BLaER1 (cell line): Measurements from ENCODE around the gene CX3CL1.
"Not testable (repeated sequence)": the region's sequence is repeated elsewhere in the genome, so short reads cannot be mapped to it uniquely, and the experiment has no call there.

ENCODE experiments used
- H3K27ac ChIP-seq: shearing (Covaris generic); formaldehyde crosslinking; 2 replicates; pipeline ENCODE4 v1.8.1; 2022
- H3K27me3 ChIP-seq: shearing (Covaris generic); formaldehyde crosslinking; 2 replicates; pipeline ENCODE4 v1.8.1; 2022
- H3K36me3 ChIP-seq: shearing (Covaris generic); formaldehyde crosslinking; 2 replicates; pipeline ENCODE4 v1.8.1; 2022
- H3K4me1 ChIP-seq: shearing (Covaris generic); formaldehyde crosslinking; 2 replicates; pipeline ENCODE4 v1.8.1; 2022
- H3K4me2 ChIP-seq: shearing (Covaris generic); formaldehyde crosslinking; 2 replicates; pipeline ENCODE4 v1.8.1; 2022
- H3K4me3 ChIP-seq: shearing (Covaris generic); formaldehyde crosslinking; 2 replicates; pipeline ENCODE4 v1.8.1; 2022
- H3K9ac ChIP-seq: shearing (Covaris generic); formaldehyde crosslinking; 2 replicates; pipeline ENCODE4 v1.8.1; 2022
- H3K9me3 ChIP-seq: shearing (Covaris generic); formaldehyde crosslinking; 2 replicates; pipeline ENCODE4 v1.8.1; 2022
- H4K20me1 ChIP-seq: shearing (Covaris generic); formaldehyde crosslinking; 2 replicates; pipeline ENCODE4 v1.8.1; 2022
- Cebpa-rat ChIP-seq: shearing (Covaris generic); IDR thresholded peaks from 2 replicates; pipeline ENCODE4 v1.8.1; 2022

The CX3CL1 gene

DNA sequence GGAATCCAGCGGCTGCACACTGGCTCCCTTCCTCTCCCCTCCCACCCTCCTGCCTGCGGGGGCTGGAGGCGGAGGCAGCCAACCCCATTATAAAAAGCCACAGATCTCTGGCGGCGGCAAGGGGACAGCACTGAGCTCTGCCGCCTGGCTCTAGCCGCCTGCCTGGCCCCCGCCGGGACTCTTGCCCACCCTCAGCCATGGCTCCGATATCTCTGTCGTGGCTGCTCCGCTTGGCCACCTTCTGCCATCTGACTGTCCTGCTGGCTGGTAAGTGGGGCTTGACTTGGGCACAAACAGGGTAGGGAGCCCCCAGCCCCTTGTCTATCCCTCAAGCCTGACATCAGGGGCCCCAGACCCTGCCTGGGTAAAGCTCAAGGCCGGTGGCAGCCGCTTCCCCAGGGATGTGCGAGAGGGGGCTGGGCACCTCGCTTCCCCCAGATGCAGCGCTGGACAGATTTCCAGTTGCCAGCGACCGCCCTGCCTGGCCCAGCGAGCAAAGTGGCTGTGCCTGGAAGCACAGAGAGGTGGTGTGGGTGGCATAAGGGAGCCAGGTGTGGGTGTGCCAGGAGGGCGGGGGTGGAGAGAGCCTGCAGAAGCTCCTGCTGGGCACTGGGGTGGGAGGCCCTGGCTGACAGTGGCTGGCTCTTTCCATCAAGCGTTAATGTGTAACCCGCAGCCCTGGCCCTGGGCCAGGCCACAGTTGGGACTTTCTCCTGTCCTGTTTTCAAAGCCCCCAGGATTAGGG, at the start of gene CX3CL1:
CX3CL1 (plus strand) TSS at position 119 of the 745 bp plus-strand sequence; CDS start at position 198, 79 bp downstream.
- no peak for TF ChIP-seq Cebpa-rat
- Histone ChIP-seq H3K4me1 (peaks cover 16% of the 10 kb centered on the region), H3K36me3 (no peaks in the 10 kb centered on the region), H3K27ac (no peak within 1 kb of the TSS), H3K4me3 (no peak within 1 kb of the TSS), H3K27me3 (no peaks in the 10 kb centered on the region), H3K9me3 (no peaks in the 10 kb centered on the region), H4K20me1 (no peaks in the 10 kb centered on the region), H3K4me2 (peak within 1 kb of the TSS; percentile 30; the same call in 1 of the 2 replicates), H3K9ac (0 out of 2 replicates have a peak within 1 kb of the TSS, but pooled peaks have one; percentile 19)

GRCh38 chr16:57324749-57325148, 47.5 kb upstream of the CX3CL1 start:
- Histone ChIP-seq H3K4me1 (no peaks in the 10 kb centered on the region), H3K9me3 (peaks cover 5% of the 10 kb centered on the region; the same call in 1 of the 2 replicates), H3K4me3 (no peak overlapping the region), H3K27me3 (no peaks in the 10 kb centered on the region), H4K20me1 (no peaks in the 10 kb centered on the region), H3K4me2 (no peak overlapping the region), H3K9ac (no peak overlapping the region), H3K36me3 (no peaks in the 10 kb centered on the region), H3K27ac (no peak overlapping the region)
- TF ChIP-seq Cebpa-rat = no peak

DNA sequence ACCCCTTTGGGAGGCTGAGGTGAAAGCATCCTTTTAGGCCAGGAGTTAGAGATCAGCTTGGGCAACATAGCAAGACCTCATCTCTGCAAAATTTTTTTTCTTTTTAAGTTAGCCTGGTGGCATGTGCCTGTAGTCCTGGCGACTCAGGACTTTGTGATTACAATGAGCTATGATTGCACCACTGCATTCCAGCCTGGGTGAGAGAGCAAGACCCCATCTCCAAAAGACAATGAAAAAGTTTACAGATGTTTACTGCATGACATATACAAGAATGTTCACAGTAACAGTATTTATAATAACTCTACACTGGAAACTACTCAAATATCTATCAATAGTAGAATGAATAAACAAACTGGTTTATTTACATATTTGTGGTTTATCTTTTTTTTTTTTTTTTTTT, 46.8 kb upstream of the CX3CL1 start:
- no peaks in the 10 kb centered on the region for H4K20me1 ChIP-seq
- no peaks in the 10 kb centered on the region for H3K36me3 ChIP-seq
- no peak overlapping the region for H3K4me2 ChIP-seq
- no peak overlapping the region for H3K9ac ChIP-seq
- H3K4me1 ChIP-seq = no peaks in the 10 kb centered on the region
- no peak overlapping the region for H3K27ac ChIP-seq
- no peak overlapping the region for H3K4me3 ChIP-seq
- no peaks in the 10 kb centered on the region for H3K27me3 ChIP-seq
- H3K9me3 ChIP-seq = peaks cover 5% of the 10 kb centered on the region; the same call in 1 of the 2 replicates
- TF ChIP-seq Cebpa-rat = no peak

- Histone ChIP-seq H3K9ac (no peak overlapping the region), H3K9me3 (peaks cover 9% of the 10 kb centered on the region; the same call in 1 of the 2 replicates), H3K4me1 (no peaks in the 10 kb centered on the region), H3K36me3 (no peaks in the 10 kb centered on the region), H3K4me2 (no peak overlapping the region), H3K27me3 (no peaks in the 10 kb centered on the region), H3K27ac (no peak overlapping the region), H4K20me1 (no peaks in the 10 kb centered on the region), H3K4me3 (no peak overlapping the region)
- TF ChIP-seq Cebpa-rat = no peak
These were observed 42.5 kb upstream of the CX3CL1 start for GRCh38 chr16:57329718-57330327.

GRCh38 chr16:57331355-57331754, 40.9 kb upstream of the CX3CL1 start:
- H3K36me3 ChIP-seq = no peaks in the 10 kb centered on the region
- no peak overlapping the region for H3K4me2 ChIP-seq
- H3K4me3 ChIP-seq = no peak overlapping the region
- no peaks in the 10 kb centered on the region for H3K4me1 ChIP-seq
- no peaks in the 10 kb centered on the region for H4K20me1 ChIP-seq
- no peak overlapping the region for H3K27ac ChIP-seq
- no peak overlapping the region for H3K9ac ChIP-seq
- no peaks in the 10 kb centered on the region for H3K27me3 ChIP-seq
- H3K9me3 ChIP-seq = peaks cover 5% of the 10 kb centered on the region
- no peak for TF ChIP-seq Cebpa-rat

DNA sequence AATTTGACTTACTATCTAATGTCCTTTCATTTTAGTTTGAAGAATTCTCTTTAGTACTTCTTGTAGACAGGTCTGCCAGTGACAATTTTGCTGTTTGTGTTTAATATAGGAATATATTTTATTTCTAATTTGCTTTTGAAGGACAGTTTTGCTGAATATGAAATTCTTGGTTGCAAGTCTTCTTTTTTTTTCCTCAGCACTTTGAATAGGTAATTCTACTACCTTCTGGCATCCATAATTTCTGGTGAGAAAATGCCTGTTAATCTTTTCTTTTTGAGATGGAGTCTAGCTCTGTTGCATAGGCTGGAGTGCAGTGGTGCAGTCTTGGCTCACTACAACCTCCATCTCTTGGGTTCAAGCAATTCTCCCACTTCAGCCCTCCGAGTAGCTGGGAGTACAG, 38.9 kb upstream of the CX3CL1 start:
- Histone ChIP-seq H3K36me3 (no peaks in the 10 kb centered on the region), H3K9ac (no peak overlapping the region), H3K27me3 (no peaks in the 10 kb centered on the region), H3K27ac (no peak overlapping the region), H3K4me2 (no peak overlapping the region), H3K9me3 (peaks cover 16% of the 10 kb centered on the region), H4K20me1 (no peaks in the 10 kb centered on the region), H3K4me3 (no peak overlapping the region), H3K4me1 (no peaks in the 10 kb centered on the region)
- TF ChIP-seq Cebpa-rat = no peak

DNA sequence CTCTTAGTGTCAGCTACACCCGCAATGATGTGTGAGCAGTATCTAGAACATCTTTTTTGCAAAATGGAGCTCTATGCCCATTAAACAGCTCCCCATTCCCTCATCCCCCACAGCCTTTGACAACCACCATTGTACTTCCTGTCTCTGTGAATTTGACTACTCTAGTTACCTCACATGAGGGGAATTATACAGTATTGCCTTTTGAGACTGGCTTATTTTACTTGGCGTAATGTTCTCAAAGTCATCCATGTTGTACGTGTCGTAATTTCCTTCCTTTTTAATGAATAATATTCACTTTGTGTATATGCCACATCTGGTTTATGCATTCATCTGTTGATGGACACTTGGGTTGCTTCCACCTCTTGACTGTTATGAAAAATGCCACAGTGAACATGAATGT, 36.9 kb upstream of the CX3CL1 start:
- Histone ChIP-seq H3K4me1 (peaks cover 10% of the 10 kb centered on the region), H3K4me2 (no peak overlapping the region), H4K20me1 (no peaks in the 10 kb centered on the region), H3K27ac (no peak overlapping the region), H3K9ac (no peak overlapping the region), H3K4me3 (no peak overlapping the region), H3K9me3 (peaks cover 16% of the 10 kb centered on the region), H3K27me3 (no peaks in the 10 kb centered on the region), H3K36me3 (no peaks in the 10 kb centered on the region)
- no peak for TF ChIP-seq Cebpa-rat

DNA sequence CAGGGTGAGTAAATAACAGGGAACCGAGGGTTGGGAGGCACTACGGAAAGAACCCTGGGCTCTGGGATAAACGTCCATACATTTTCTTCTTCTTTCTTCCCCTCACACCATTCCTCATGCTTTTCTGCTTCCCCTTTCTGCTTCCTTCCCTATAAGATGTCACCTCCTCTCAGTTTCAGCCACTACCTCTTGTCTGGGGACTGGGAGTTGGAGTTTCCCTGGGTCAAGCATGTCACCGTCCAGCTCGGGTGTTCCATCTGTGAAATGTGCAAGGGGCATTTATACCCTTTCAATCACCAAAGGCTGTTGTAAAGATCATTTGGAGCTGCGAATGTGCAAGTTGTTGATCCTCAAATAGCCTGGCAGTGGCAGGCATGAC, 31.2 kb upstream of the CX3CL1 start:
- Histone ChIP-seq H3K9me3 (peaks cover 13% of the 10 kb centered on the region), H3K4me1 (peaks cover 28% of the 10 kb centered on the region), H4K20me1 (no peaks in the 10 kb centered on the region), H3K27ac (no peak overlapping the region), H3K27me3 (no peaks in the 10 kb centered on the region), H3K36me3 (no peaks in the 10 kb centered on the region), H3K4me3 (no peak overlapping the region), H3K9ac (no peak overlapping the region), H3K4me2 (peak overlapping the region; percentile 12; the same call in 1 of the 2 replicates)
- TF ChIP-seq Cebpa-rat = no peak

- Histone ChIP-seq H3K4me2 (peak overlapping the region; percentile 12; the same call in 1 of the 2 replicates), H4K20me1 (no peaks in the 10 kb centered on the region), H3K4me1 (peaks cover 28% of the 10 kb centered on the region), H3K36me3 (no peaks in the 10 kb centered on the region), H3K27me3 (no peaks in the 10 kb centered on the region), H3K27ac (no peak overlapping the region), H3K9ac (no peak overlapping the region), H3K9me3 (peaks cover 10% of the 10 kb centered on the region), H3K4me3 (no peak overlapping the region)
- no peak for TF ChIP-seq Cebpa-rat
These were observed 30.6 kb upstream of the CX3CL1 start for GRCh38 chr16:57341441-57342303.

DNA sequence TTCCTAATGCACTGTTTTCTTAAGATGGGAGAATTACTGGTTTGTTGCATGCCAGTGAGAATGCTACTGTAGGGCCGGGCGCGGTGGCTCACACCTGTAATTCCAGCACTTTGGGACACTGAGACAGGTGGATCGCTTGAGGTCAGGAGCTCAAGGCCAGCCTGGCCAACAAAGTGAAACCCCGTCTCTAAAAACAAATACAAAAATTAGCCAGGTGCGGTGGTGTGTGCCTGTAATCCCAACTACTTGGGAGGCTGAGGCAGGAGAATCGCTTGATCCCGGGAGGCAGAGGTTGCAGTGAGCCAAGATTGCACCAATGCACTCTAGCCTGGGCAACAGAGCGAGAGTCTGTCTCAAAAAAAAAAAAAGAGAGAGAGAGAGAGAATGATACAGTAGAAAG, 29.7 kb upstream of the CX3CL1 start:
- not testable (repeated sequence) for H3K27me3 ChIP-seq, H3K9ac ChIP-seq, H3K9me3 ChIP-seq, H3K27ac ChIP-seq, H3K36me3 ChIP-seq, H4K20me1 ChIP-seq, H3K4me3 ChIP-seq, H3K4me2 ChIP-seq
- peaks cover 28% of the 10 kb centered on the region for H3K4me1 ChIP-seq
